ENCODE results near the gene LYRM7.

DNA sequence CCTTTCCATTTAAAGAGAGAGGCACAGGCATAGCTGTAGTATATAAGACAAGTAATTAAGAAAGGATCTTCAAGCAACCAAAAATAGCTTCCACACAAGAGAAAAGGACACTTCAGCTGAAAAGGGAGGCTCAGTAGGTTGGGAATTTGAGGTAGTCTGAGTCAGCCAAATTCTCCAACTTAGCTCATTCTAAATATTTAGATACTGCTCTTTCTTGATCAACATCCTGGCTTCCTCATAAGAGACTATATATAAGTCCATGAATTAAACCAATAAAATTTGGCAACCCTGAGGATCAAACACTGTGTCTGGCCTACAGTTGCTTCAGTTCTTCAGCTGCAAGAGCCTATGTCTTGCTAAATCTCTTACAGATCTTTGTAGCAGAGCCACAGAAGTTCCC, 23.5 kb upstream of the LYRM7 start:
- TF ChIP-seq CTCF (IDR thresholded peaks at IDR 0.05) (no peak), EP300 (IDR thresholded peaks at IDR 0.05) (no peak), POLR2A (IDR thresholded peaks at IDR 0.05) (no peak), POLR2AphosphoS5 (IDR thresholded peaks at IDR 0.05) (no peak)
